SH-SY5Y (cell line): Measurements from ENCODE around the gene KEAP1.

Experiments used
- GATA2 ChIP-seq: IDR thresholded peaks from 2 replicates; pipeline ENCODE4 v1.6.1; 2011; ENCODE audit warnings: mild to moderate bottlenecking, low read depth, low read length
- GATA3 ChIP-seq: IDR thresholded peaks from 2 replicates; pipeline ENCODE4 v1.6.1; 2011; ENCODE audit warnings: low read depth, mild to moderate bottlenecking, low read length, moderate library complexity

- TF ChIP-seq GATA3 (no peak), GATA2 (no peak)
Observed at GRCh38 chr19:10546817-10547216, 43.7 kb upstream of the KEAP1 start.
